Heart right ventricle (tissue), 16 donors: ENCODE results near the gene PLK2. TPM values are rescaled to one million over a fixed set of nuclear protein-coding genes. Genes with fewer than 3 reads are reported as not detected.

Experiments
- ATAC-seq, 8 donors: fragments of 200-7000 bp; cut with Tn5 transposase; one replicate each; pipeline ENCODE4 v1.9.1; 2020; ENCODE audit warnings: mild to moderate bottlenecking in 8 of 8, moderate library complexity in 8 of 8, moderate number of reproducible peaks in 1 of 8
- DNase-seq, 2 donors: peaks; one replicate each; pipeline ENCODE4 v3.0.0-alpha.2; 2020
- H3K27ac ChIP-seq, 10 donors: fragments of 200-600 bp; sonication (generic) in 2 of 10; one replicate each; pipeline versions ENCODE4 v1.5.0 to v1.8.0; 2020 to 2022; ENCODE audit warnings: mild to moderate bottlenecking in 3 of 10
- H3K27me3 ChIP-seq, 7 donors: fragments of 200-600 bp; one replicate each; pipeline ENCODE4 v1.8.0; 2021 to 2022; ENCODE audit warnings: mild to moderate bottlenecking in 2 of 7
- H3K36me3 ChIP-seq, 9 donors: fragments of 200-600 bp; sonication (generic) in 1 of 9; one replicate each; pipeline versions ENCODE4 v1.5.0 to v1.8.0; 2020 to 2022; ENCODE audit warnings: mild to moderate bottlenecking in 2 of 9
- H3K4me1 ChIP-seq, 9 donors: fragments of 200-600 bp; sonication (generic) in 1 of 9; one replicate each; pipeline versions ENCODE4 v1.5.0 to v1.8.0; 2020 to 2022; ENCODE audit warnings: mild to moderate bottlenecking in 4 of 9
- H3K4me3 ChIP-seq, 10 donors: fragments of 200-600 bp; sonication (generic) in 2 of 10; one replicate each; pipeline versions ENCODE4 v1.5.0 to v1.8.0; 2020 to 2022; ENCODE audit warnings: mild to moderate bottlenecking in 7 of 10, moderate library complexity in 2 of 10
- H3K9me3 ChIP-seq, 11 donors: fragments of 200-600 bp in 10 of 11; sonication (generic) in 2 of 11; one replicate each; pipeline versions ENCODE4 v1.5.0 to v1.8.0; 2013 to 2022; ENCODE audit warnings: mild to moderate bottlenecking in 2 of 11, control low read depth in 1 of 11, moderate library complexity in 1 of 11
- CTCF ChIP-seq, 9 donors: fragments of 200-600 bp; sonication (generic) in 2 of 9; IDR thresholded peaks; one replicate each; pipeline versions ENCODE4 v1.5.0 to v1.8.0; 2021 to 2022; ENCODE audit warnings: antibody characterized with exemption in 9 of 9, mild to moderate bottlenecking in 5 of 9, moderate library complexity in 1 of 9
- WGBS, 2 donors: extraction: QIAGEN DNeasy Blood & Tissue Kit; methylation state at CpG; one replicate each; pipeline ENCODE4 v1.1.7; 2013; ENCODE audit warnings: inconsistent platforms in 1 of 2; 5-methylcytosine and 5-hydroxymethylcytosine counted together
- intact Hi-C, 10 donors: fragments of 100-400 bp; cut with DNase I; formaldehyde crosslinking; loops; one replicate each; pipeline versions ENCODE4 v1.11.1 to v1.14.2; 2022
- polyA plus RNA-seq, 2 donors: library from polyadenylated mRNA; stranded (reverse); fragments of 200-250 nt; gene quantifications; one replicate each; pipeline ENCODE4 v1.2.3, GENCODE V29; 2013
- total RNA-seq, 10 donors: library from RNA; stranded (reverse); fragmentation: NEBNext Ultra II Directional in 3 of 10; extraction: Animal tissue kit (Norgen Biotek cat#: 25700) in 3 of 10; gene quantifications; one replicate each; pipeline versions ENCODE4 v1.2.1 to v1.2.4, GENCODE V29; 2021 to 2023
- donor health status: Arrhythmogenic right ventricular cardiomyopathy.
- donor health status: ischemic (EF 13 %, LVEDD 7.1; RV severe dilation, severe dysfunction).
- donor health status: healthy with polysubstance abuse.
- donor health status: DM: no; HTN: yes; CAD: no.
- donor health status: DM: no; HTN: no; CAD: no.
- donor health status: ischemic (EF 25% LVEDD 6.9; RV normal size, moderate dysfunction).
- donor health status: ischemic (EF 25% LVEDD 5.7; RV mildly dilated, moderate dysfunction).
- donor health status: healthy.
- donor health status: DM: yes; HTN: yes; CAD: no.
- donor health status: Ischemic cardiomyopathy.
- donor health status: ischemic (EF 35%, LVEDD 5.7; RV mildly dilated, moderate dysfunction).
- donor health status: nonischemic (EF 11% LVEDD 7.7; RV severe dilation, severe dysfunction).
- donor health status: DM: yes; HTN: yes; CAD: no.
- donor health status: PGD.
- donor health status: ischemic (EF 29% LVEDD 5.4; RV normal size, mild dysfunction).
- donor health status: nonischemic (EF 23%, LVEDD 6.1; RV moderate dilation, normal function).

The PLK2 gene
- total and polyA plus RNA-seq, 12 donors = 11.5 to 174 (median 102) TPM

- intact Hi-C loops = loop anchor here in 8 of 10 donors (2.0 to 10.0 kb wide), 6 partner anchors 215 to 352 kb away; no protein-coding TSS in a partner anchor
- peak overlapping the region in 1 of 10 donors; percentile 59 for H3K27ac ChIP-seq
- no peak for ATAC-seq
These were observed 40.1 kb upstream of the PLK2 start for GRCh38 chr5:58499941-58500340.

DNA sequence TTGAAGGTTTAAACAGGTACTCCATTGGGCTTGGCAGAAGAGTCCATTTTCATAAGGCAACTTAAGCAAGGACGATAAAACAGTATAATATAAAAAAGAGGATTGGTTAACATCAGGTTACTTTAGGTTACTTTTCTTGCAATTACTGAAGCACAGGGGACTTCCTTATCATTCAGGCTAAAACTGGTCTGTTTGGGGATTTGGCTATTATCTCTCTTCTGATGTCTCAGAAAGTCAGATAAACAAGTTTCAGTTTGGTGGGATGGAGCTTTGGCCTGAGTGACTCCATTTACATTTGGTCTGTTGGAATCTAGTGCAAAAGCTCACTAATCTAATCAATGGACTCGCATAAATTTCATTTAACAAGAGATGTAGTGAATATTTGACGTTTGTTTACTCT lies 39.3 kb upstream of the PLK2 start:
- TF ChIP-seq CTCF (IDR thresholded peaks at IDR 0.05) = no peak
- no peak for DNase-seq
- H3K4me1 ChIP-seq = peaks cover 0 to 20% (median 0%) of the 10 kb centered on the region in 9 donors
- no peak for ATAC-seq
- H3K9me3 ChIP-seq = no peaks in the 10 kb centered on the region
- H3K36me3 ChIP-seq = no peaks in the 10 kb centered on the region
- intact Hi-C loops = loop anchor here in 7 of 10 donors (2.0 to 10.0 kb wide), 6 partner anchors 216 to 353 kb away; no protein-coding TSS in a partner anchor
- WGBS, 2 donors = 62 to 67% methylated on average over 3 of the region's 3 CpGs
- H3K27me3 ChIP-seq = peaks cover 0 to 17% (median 0%) of the 10 kb centered on the region in 7 donors
- no peak overlapping the region for H3K4me3 ChIP-seq
- H3K27ac ChIP-seq = peak overlapping the region in 1 of 10 donors; percentile 59

More at GRCh38 chr5:58499941-58500340, 40.1 kb upstream of the PLK2 start:
- DNase-seq = no peak
- Histone ChIP-seq H3K36me3 (no peaks in the 10 kb centered on the region), H3K9me3 (no peaks in the 10 kb centered on the region), H3K27me3 (peaks cover 0 to 17% (median 0%) of the 10 kb centered on the region in 7 donors), H3K4me3 (no peak overlapping the region), H3K4me1 (peaks cover 0 to 20% (median 0%) of the 10 kb centered on the region in 9 donors)
- WGBS, 2 donors = 30 to 34% methylated on average over 2 of the region's 2 CpGs
- no peak for TF ChIP-seq CTCF (IDR thresholded peaks at IDR 0.05)

- no peak overlapping the region for H3K27ac ChIP-seq
- H3K36me3 ChIP-seq = no peaks in the 10 kb centered on the region
- intact Hi-C loops = loop anchor here (1.0 to 10.0 kb wide), 7 partner anchors 216 to 354 kb away; no protein-coding TSS in a partner anchor
- H3K9me3 ChIP-seq = no peaks in the 10 kb centered on the region
- H3K27me3 ChIP-seq = peaks cover 0 to 12% (median 0%) of the 10 kb centered on the region in 7 donors
- ATAC-seq = peak in 1 of 8 donors; percentile 52
- H3K4me1 ChIP-seq = peaks cover 0 to 20% (median 0%) of the 10 kb centered on the region in 9 donors
- peak; percentile 57 to 82 (median 74) for TF ChIP-seq CTCF (IDR thresholded peaks at IDR 0.05)
- WGBS, 2 donors = 4 to 11% methylated on average over 2 of the region's 2 CpGs
- peak in 1 of 2 donors; percentile 36 for DNase-seq
- H3K4me3 ChIP-seq = no peak overlapping the region
These were observed 38.6 kb upstream of the PLK2 start for GRCh38 chr5:58498340-58498942.

- ATAC-seq (no peak), DNase-seq (no peak)
- intact Hi-C loops = loop anchor here (1.0 to 10.0 kb wide), 7 partner anchors 217 to 354 kb away; no protein-coding TSS in a partner anchor
- Histone ChIP-seq H3K4me3 (no peak overlapping the region), H3K27ac (no peak overlapping the region), H3K36me3 (no peaks in the 10 kb centered on the region), H3K9me3 (no peaks in the 10 kb centered on the region), H3K4me1 (peaks cover 0 to 20% (median 0%) of the 10 kb centered on the region in 9 donors), H3K27me3 (peaks cover 0 to 10% (median 0%) of the 10 kb centered on the region in 7 donors)
- no peak for TF ChIP-seq CTCF (IDR thresholded peaks at IDR 0.05)
These were observed 38.0 kb upstream of the PLK2 start for GRCh38 chr5:58497921-58498320.
